ENCODE data around the gene SRA1. TPM values are rescaled to one million over a fixed set of nuclear protein-coding genes. Genes with fewer than 3 reads are reported as not detected.

Gene SRA1
- total and polyA plus RNA-seq, 4 donors, result 23.3 to 53.3 (median 40.2) TPM

DNA sequence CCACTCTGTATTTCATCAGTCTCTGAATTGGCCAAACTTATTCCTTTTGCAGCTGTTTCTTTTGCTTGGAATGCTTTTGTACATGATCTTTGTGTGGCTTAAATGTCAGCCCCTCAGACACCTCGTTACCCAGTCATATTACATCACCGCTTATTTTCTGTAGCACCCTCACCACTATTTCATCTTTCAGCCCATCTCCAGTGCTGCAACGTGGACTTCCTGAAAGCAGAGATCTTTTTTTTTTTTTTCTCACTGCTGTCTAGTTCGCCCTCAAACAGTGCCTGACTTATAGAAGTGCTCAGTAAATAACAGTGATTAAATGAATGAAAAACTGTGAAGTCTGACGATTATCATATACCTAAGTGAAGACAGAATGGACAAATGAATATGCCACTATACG lies 835 bp downstream of the SRA1 start:
- Histone ChIP-seq H3K4me3 (ENCODE audit: low read depth, low read length) (peak overlapping the region; percentile 91), H3K27ac (ENCODE audit: low read depth, low read length) (no peak overlapping the region), H3K36me3 (ENCODE audit: control insufficient read depth, insufficient read depth, low read length) (peaks cover 40% of the 10 kb centered on the region), H3K4me1 (ENCODE audit: control insufficient read depth, insufficient read depth, low read length) (peaks cover 5% of the 10 kb centered on the region), H3K9me3 (ENCODE audit: control insufficient read depth, insufficient read depth, low read length) (no peaks in the 10 kb centered on the region), H3K27me3 (ENCODE audit: control insufficient read depth, insufficient read depth, low read length) (no peaks in the 10 kb centered on the region)
- no peak for DNase-seq (ENCODE audit: low read depth in 4 of 6, low spot score in 6 of 6)
- WGBS (ENCODE audit: insufficient coverage), result 0% methylated on average over 1 of the region's 6 CpGs

DNA sequence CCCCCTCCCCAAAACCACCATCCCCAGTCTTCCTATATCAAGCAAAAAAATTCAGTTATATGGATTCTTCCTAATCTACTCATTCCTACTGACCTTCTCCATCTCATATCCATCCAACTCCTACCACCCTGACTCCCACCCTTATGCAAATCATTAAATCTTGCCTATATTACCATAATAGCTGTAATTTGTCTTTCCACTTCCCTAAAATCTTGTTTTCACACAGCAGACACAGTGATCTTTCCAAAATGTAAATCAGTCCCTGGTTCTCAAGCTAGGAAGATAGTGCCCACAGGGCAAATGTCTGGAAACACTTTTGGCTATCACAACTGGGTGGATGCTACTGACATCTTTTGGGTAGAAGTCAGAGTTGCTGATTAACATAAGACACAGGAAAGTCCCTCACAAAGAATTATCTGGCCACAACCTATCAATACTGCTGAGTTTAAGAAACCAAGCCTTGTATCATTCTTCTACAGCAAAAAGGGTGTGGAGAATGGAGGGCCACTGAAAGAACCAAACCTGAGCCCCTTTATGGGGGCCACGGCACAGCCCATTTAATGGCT lies 1.4 kb downstream of the SRA1 start:
- no peak overlapping the region for H3K27ac ChIP-seq (ENCODE audit: low read depth, low read length)
- WGBS (ENCODE audit: insufficient coverage), result no CpG with 5 or more reads among the region's 1 CpG

DNA sequence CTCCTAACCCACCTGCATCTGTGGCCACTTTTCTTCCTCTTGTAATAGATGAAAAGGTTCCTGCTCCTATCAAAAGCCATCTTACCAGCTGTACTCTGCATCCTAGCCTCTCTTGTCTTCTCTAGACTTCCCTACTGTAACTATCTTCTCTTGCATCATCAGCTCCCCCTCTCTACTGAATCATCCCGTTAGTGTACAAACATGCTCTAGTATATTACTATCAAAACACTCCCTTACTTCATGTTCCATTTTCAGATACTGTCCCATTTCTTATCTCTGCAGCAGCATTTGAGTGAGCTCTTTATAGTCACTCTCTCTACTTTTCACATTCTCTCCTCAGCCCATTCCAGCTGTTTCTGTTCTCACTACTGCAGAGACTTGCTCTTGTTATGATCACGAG lies 2.8 kb downstream of the SRA1 start:
- 86% methylated on average over 2 of the region's 2 CpGs for WGBS (ENCODE audit: insufficient coverage)
- no peaks in the 10 kb centered on the region for H3K9me3 ChIP-seq (ENCODE audit: control insufficient read depth, insufficient read depth, low read length)
- no peaks in the 10 kb centered on the region for H3K27me3 ChIP-seq (ENCODE audit: control insufficient read depth, insufficient read depth, low read length)
- H3K4me1 ChIP-seq (ENCODE audit: control insufficient read depth, insufficient read depth, low read length), result peaks cover 5% of the 10 kb centered on the region
- H3K4me3 ChIP-seq (ENCODE audit: low read depth, low read length), result no peak overlapping the region
- DNase-seq (ENCODE audit: low read depth in 4 of 6, low spot score in 6 of 6), result no peak
- H3K36me3 ChIP-seq (ENCODE audit: control insufficient read depth, insufficient read depth, low read length), result peaks cover 41% of the 10 kb centered on the region
- no peak overlapping the region for H3K27ac ChIP-seq (ENCODE audit: low read depth, low read length)

More for the DNA sequence above, 1.4 kb downstream of the SRA1 start:
- no peak for DNase-seq (ENCODE audit: low read depth in 4 of 6, low spot score in 6 of 6)
- peaks cover 39% of the 10 kb centered on the region for H3K36me3 ChIP-seq (ENCODE audit: control insufficient read depth, insufficient read depth, low read length)
- no peak overlapping the region for H3K4me3 ChIP-seq (ENCODE audit: low read depth, low read length)
- peaks cover 5% of the 10 kb centered on the region for H3K4me1 ChIP-seq (ENCODE audit: control insufficient read depth, insufficient read depth, low read length)
- no peaks in the 10 kb centered on the region for H3K27me3 ChIP-seq (ENCODE audit: control insufficient read depth, insufficient read depth, low read length)
- H3K9me3 ChIP-seq (ENCODE audit: control insufficient read depth, insufficient read depth, low read length), result no peaks in the 10 kb centered on the region

DNA sequence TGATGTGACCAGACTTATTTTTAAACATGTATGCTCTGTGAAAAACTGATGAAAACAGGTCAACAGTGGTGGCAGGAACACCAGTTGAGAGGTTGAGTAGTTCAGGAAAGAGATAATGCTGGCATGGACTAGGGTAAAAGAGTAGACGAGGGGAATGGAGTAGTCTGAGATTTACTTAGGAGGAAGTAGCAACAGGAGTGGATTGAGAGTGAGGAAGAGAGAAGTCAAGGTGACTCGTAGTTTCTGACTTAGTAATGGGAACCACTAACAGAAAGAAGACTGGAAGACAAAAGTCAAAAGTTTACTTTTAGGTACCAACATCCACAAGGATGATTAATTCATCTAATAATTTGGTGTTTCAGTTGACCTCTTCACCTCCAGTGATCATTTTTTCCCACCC lies 3.6 kb downstream of the SRA1 start:
- H3K4me1 ChIP-seq (ENCODE audit: control insufficient read depth, insufficient read depth, low read length), result peaks cover 5% of the 10 kb centered on the region
- 75% methylated on average over 1 of the region's 2 CpGs for WGBS (ENCODE audit: insufficient coverage)

DNA sequence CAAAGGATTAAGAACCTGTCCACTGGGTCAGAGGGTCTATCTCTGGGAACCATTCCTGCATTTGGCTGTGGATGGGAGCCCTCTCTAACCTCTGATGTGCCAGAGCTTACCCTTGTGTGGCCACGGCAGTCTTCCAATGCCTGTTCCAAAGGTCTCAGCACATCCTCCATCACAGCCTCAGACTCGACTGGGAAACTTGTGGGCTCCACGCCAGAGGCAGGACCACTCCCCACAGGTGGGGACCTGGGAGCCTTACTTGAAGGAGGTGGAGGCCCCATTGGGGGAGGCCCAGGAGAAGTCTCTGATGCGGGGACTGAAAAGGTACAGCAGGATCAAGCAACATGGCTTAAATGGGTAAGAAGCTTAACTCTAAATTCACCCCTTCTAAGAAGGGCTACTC lies 5.4 kb downstream of the SRA1 start:
- Histone ChIP-seq H3K27ac (ENCODE audit: low read depth, low read length) (no peak overlapping the region), H3K4me1 (ENCODE audit: control insufficient read depth, insufficient read depth, low read length) (peaks cover 15% of the 10 kb centered on the region), H3K4me3 (ENCODE audit: low read depth, low read length) (no peak overlapping the region), H3K9me3 (ENCODE audit: control insufficient read depth, insufficient read depth, low read length) (no peaks in the 10 kb centered on the region), H3K27me3 (ENCODE audit: control insufficient read depth, insufficient read depth, low read length) (no peaks in the 10 kb centered on the region), H3K36me3 (ENCODE audit: control insufficient read depth, insufficient read depth, low read length) (peaks cover 46% of the 10 kb centered on the region)
- 100% methylated on average over 2 of the region's 4 CpGs for WGBS (ENCODE audit: insufficient coverage)
- no peak for DNase-seq (ENCODE audit: low read depth in 4 of 6, low spot score in 6 of 6)

More for the DNA sequence above, 3.6 kb downstream of the SRA1 start:
- DNase-seq (ENCODE audit: low read depth in 4 of 6, low spot score in 6 of 6), result no peak
- H3K27ac ChIP-seq (ENCODE audit: low read depth, low read length), result no peak overlapping the region
- H3K9me3 ChIP-seq (ENCODE audit: control insufficient read depth, insufficient read depth, low read length), result no peaks in the 10 kb centered on the region
- H3K4me3 ChIP-seq (ENCODE audit: low read depth, low read length), result no peak overlapping the region
- no peaks in the 10 kb centered on the region for H3K27me3 ChIP-seq (ENCODE audit: control insufficient read depth, insufficient read depth, low read length)
- peaks cover 45% of the 10 kb centered on the region for H3K36me3 ChIP-seq (ENCODE audit: control insufficient read depth, insufficient read depth, low read length)

DNA sequence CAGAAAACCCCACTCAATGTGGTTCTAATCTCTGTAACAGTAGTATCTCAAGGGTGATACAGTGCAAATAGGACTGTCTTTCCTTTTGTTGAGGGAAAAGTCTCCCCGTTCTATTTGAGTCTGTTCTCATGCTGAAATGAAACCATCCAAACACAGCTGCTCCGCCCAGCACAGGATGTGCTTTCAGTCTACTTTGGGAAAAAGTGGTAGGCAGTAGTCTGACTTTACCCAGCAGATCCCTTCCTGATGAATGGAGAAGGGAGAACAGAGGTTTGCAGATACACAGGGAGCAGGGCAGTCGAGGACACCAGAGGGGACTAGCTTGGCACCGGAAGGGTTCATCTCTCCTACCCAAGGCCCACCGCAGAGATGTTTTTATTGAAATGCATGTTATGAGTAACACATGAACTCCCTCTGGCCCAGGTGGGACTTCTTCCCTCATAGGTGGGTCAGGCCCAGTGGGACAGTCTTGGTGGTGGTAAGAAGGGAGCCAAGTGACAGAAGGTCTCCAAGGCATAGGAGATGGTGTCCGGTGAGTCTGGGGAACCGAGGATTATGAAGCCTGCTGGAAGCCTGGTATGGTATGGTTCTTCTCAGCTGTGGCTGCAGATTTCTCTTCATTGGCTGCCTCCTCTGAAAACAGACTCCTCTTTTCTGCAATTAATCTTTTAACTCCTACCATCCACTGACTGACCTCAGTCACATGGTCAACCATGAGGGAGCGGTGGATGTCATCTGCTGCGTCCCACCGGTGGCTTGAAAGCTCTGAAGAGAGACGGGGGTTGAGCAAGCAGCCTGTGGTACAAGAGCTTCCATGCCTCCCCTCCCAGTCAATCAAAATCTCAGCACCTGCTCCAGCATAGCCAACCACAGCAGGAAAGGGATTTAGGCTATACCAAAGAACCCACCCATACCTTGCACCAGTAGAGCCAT lies 6.9 kb downstream of the SRA1 start:
- Histone ChIP-seq H3K4me1 (ENCODE audit: control insufficient read depth, insufficient read depth, low read length) (peaks cover 19% of the 10 kb centered on the region), H3K27ac (ENCODE audit: low read depth, low read length) (no peak overlapping the region)

DNA sequence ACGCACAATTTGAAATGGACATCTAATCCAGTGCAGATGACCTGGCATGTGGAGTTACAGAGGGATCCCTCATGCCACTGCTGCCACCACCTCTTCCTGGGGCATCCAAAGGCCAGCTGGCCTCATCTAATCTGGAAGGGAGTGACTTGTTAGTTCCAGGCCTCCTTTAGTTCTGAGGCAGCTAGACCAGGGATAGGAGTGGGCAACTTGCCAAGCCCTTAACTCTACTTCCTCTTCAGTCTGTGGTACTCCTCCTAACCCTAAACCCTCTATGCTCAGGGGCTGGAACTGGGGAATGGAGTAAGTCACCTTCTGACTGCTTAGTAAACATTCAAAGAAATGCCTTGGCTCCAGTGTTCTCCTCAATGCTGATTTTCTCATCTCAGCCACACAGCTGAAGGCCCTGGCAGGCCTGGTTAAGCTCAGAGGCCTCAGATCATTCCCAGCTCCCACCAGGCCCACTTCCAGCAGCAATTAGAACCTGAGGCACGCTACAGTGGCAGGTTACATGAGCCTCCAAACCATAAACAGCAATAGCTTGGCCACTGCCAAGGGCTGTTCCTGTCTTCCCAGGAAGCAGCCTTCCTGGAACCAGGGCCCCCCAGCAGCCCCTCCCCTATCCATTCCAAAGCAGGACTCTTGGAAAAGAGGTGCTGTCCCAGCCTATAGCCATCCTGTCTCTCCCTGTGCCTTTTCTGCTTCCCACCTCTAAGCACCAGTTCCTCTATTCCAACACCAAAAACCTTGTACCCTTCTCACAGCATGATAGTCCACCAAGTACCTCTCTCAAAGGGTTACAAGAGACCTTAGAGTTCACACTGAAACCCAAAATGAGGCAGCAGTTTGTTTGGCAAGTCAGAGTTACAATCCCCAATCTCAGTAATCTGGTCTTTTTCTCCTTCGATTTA lies 7.8 kb downstream of the SRA1 start:
- Histone ChIP-seq H3K9me3 (ENCODE audit: control insufficient read depth, insufficient read depth, low read length) (no peaks in the 10 kb centered on the region), H3K27ac (ENCODE audit: low read depth, low read length) (no peak overlapping the region), H3K4me3 (ENCODE audit: low read depth, low read length) (no peak overlapping the region), H3K27me3 (ENCODE audit: control insufficient read depth, insufficient read depth, low read length) (no peaks in the 10 kb centered on the region), H3K36me3 (ENCODE audit: control insufficient read depth, insufficient read depth, low read length) (peaks cover 39% of the 10 kb centered on the region), H3K4me1 (ENCODE audit: control insufficient read depth, insufficient read depth, low read length) (peaks cover 19% of the 10 kb centered on the region)
- DNase-seq (ENCODE audit: low read depth in 4 of 6, low spot score in 6 of 6), result peak in 1 of 6 donors; percentile 44
- 44% methylated on average over 1 of the region's 3 CpGs for WGBS (ENCODE audit: insufficient coverage)

More for the DNA sequence above, 6.9 kb downstream of the SRA1 start:
- Histone ChIP-seq H3K36me3 (ENCODE audit: control insufficient read depth, insufficient read depth, low read length) (peaks cover 46% of the 10 kb centered on the region), H3K9me3 (ENCODE audit: control insufficient read depth, insufficient read depth, low read length) (no peaks in the 10 kb centered on the region), H3K27me3 (ENCODE audit: control insufficient read depth, insufficient read depth, low read length) (no peaks in the 10 kb centered on the region), H3K4me3 (ENCODE audit: low read depth, low read length) (no peak overlapping the region)
- no peak for DNase-seq (ENCODE audit: low read depth in 4 of 6, low spot score in 6 of 6)
- 96% methylated on average over 7 of the region's 11 CpGs for WGBS (ENCODE audit: insufficient coverage)

DNA sequence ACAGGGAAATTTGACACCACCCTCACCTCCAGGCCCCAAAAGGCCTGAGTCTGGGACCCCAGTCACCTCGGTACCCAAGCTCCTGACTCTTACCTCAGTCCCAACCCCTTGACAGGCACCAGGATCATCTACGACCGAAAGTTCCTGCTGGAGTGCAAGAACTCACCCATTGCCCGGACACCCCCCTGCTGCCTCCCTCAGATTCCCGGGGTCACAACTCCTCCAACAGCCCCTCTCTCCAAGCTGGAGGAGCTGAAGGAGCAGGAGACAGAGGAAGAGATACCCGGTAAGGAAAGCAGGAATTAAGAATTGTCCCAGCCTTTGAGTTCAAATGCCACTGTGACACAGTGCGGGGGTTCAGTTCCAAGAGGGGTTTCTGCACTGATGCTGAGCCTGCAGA lies 8.5 kb downstream of the SRA1 start:
- 88% methylated on average over 5 of the region's 7 CpGs for WGBS (ENCODE audit: insufficient coverage)
- H3K4me3 ChIP-seq (ENCODE audit: low read depth, low read length), result no peak overlapping the region
- H3K4me1 ChIP-seq (ENCODE audit: control insufficient read depth, insufficient read depth, low read length), result peaks cover 19% of the 10 kb centered on the region
- H3K27me3 ChIP-seq (ENCODE audit: control insufficient read depth, insufficient read depth, low read length), result no peaks in the 10 kb centered on the region
- H3K36me3 ChIP-seq (ENCODE audit: control insufficient read depth, insufficient read depth, low read length), result peaks cover 39% of the 10 kb centered on the region
- no peak for DNase-seq (ENCODE audit: low read depth in 4 of 6, low spot score in 6 of 6)
- H3K9me3 ChIP-seq (ENCODE audit: control insufficient read depth, insufficient read depth, low read length), result no peaks in the 10 kb centered on the region
- no peak overlapping the region for H3K27ac ChIP-seq (ENCODE audit: low read depth, low read length)

DNA sequence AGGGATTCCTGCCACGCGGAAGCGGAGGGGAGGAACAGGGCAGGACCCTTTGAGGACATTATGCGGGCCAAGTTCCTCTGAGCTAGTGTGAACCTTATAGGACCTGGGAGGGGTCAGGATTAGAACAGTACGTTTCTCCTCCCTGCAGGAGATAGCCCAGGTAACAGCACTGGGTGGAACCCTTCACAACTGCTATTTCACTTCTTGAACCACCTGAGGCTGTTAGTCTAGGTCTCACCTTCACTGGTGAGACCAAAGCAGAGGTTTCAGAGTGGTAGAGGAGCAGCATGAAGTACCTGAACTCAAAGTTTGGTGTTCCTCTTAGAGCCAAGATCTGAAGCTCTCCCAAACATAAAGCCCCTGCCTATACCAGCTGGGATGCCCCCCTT lies 9.0 kb downstream of the SRA1 start:
- H3K27ac ChIP-seq (ENCODE audit: low read depth, low read length), result peak overlapping the region; percentile 94

More for the DNA sequence above, 9.0 kb downstream of the SRA1 start:
- no peak for DNase-seq (ENCODE audit: low read depth in 4 of 6, low spot score in 6 of 6)
- Histone ChIP-seq H3K27me3 (ENCODE audit: control insufficient read depth, insufficient read depth, low read length) (no peaks in the 10 kb centered on the region), H3K36me3 (ENCODE audit: control insufficient read depth, insufficient read depth, low read length) (peaks cover 39% of the 10 kb centered on the region), H3K9me3 (ENCODE audit: control insufficient read depth, insufficient read depth, low read length) (no peaks in the 10 kb centered on the region), H3K4me1 (ENCODE audit: control insufficient read depth, insufficient read depth, low read length) (peaks cover 19% of the 10 kb centered on the region), H3K4me3 (ENCODE audit: low read depth, low read length) (peak overlapping the region; percentile 56)
- 18% methylated on average over 3 of the region's 5 CpGs for WGBS (ENCODE audit: insufficient coverage)

Measured in spinal cord (tissue), 10 donors.